Panc1 (cell line): ENCODE data around the gene ACACA. TPM values are rescaled to one million over a fixed set of nuclear protein-coding genes. Genes with fewer than 3 reads are reported as not detected.

ENCODE experiments used
- ATAC-seq: fragments of 200-7000 bp; cut with Tn5 transposase; 2 replicates; pipeline ENCODE4 v1.9.1; 2020; ENCODE audit warnings: mild to moderate bottlenecking, moderate library complexity
- BruUV-seq: library from RNA; stranded (reverse); fragments of 400-500 nt; replicated peaks from 2 replicates; lab custom pipeline; 2021; lab: Mats Ljungman, UMichigan
- CTCF ChIA-PET: fragments of 300-600 bp; sonication (Branson Sonifier 250); formaldehyde crosslinking; loops from one replicate; lab custom pipeline; 2022; ENCODE audit warnings: antibody characterized with exemption; lab: Charles Lee
- POLR2A ChIA-PET: fragments of 300-600 bp; sonication (Branson Sonifier 250); formaldehyde crosslinking; loops from one replicate; lab custom pipeline; 2022; ENCODE audit warnings: antibody characterized with exemption; lab: Charles Lee
- DNase-seq: peaks from one replicate; pipeline ENCODE4 v3.0.0-alpha.2; 2010; ENCODE audit warnings: low read depth, low spot score
- H3K27ac ChIP-seq: 2 replicates; pipeline ENCODE4 v1.5.1; 2011; ENCODE audit warnings: mild to moderate bottlenecking, low read length, inconsistent platforms
- H3K27me3 ChIP-seq: fragments of 200-500 bp; sonication (Bioruptor generic); 2 replicates; pipeline ENCODE4 v1.6.0; 2014; ENCODE audit warnings: low read length, inconsistent platforms; ENCODE audit not compliant: control insufficient read depth, insufficient read depth
- H3K36me3 ChIP-seq: fragments of 200-500 bp; sonication (Bioruptor generic); 2 replicates; pipeline ENCODE4 v1.5.1; 2014; ENCODE audit warnings: inconsistent platforms, mild to moderate bottlenecking, low read length, moderate library complexity; ENCODE audit not compliant: control insufficient read depth, insufficient read depth
- H3K4me1 ChIP-seq: 2 replicates; pipeline ENCODE4 v1.5.1; 2011; ENCODE audit warnings: inconsistent platforms, mild to moderate bottlenecking, low read length, moderate library complexity; ENCODE audit not compliant: control insufficient read depth, insufficient read depth
- H3K4me3 ChIP-seq, 2 experiments: 2 replicates each; pipeline ENCODE4 v1.5.1; 2011 to 2012; ENCODE audit warnings: low read depth in 2 of 2, low read length in 2 of 2, mild to moderate bottlenecking in 2 of 2, inconsistent platforms in 1 of 2, moderate library complexity in 1 of 2
- H3K9me3 ChIP-seq: fragments of 200-500 bp; sonication (Bioruptor generic); 2 replicates; pipeline ENCODE4 v1.5.1; 2014; ENCODE audit warnings: low read depth, mild to moderate bottlenecking, inconsistent platforms, low read length, moderate library complexity; ENCODE audit not compliant: control insufficient read depth, insufficient read depth
- POLR2AphosphoS5 ChIP-seq: IDR thresholded peaks from 2 replicates; pipeline ENCODE4 v1.6.1; 2012; ENCODE audit warnings: mild to moderate bottlenecking, low read depth, low read length, moderate library complexity
- SIN3A ChIP-seq: IDR thresholded peaks from 2 replicates; pipeline ENCODE4 v1.6.1; 2012; ENCODE audit warnings: low read depth, mild to moderate bottlenecking, low read length, moderate library complexity, borderline replicate concordance; ENCODE audit not compliant: insufficient read depth
- TCF7L2 ChIP-seq: IDR thresholded peaks from 2 replicates; pipeline ENCODE4 v1.6.1; 2011; ENCODE audit warnings: mild to moderate bottlenecking, low read depth, low read length, inconsistent platforms
- in situ Hi-C: cut with HindIII; loops from 2 replicates; pipeline ENCODE4 v1.10.0; 2016; ENCODE audit warnings: low sequenced_read_pairs, low pct_unique_long_range_greater_than_20kb
- intact Hi-C: fragments of 100-400 bp; cut with micrococcal nuclease; formaldehyde crosslinking; loops from one replicate; pipeline ENCODE4 v1.10.0; 2022; ENCODE audit not compliant: unreplicated experiment
- total RNA-seq: library from RNA; stranded (reverse); gene quantifications from one replicate; pipeline ENCODE4 v1.2.1, GENCODE V29; 2021; ENCODE audit not compliant: unreplicated experiment
- TF ChIP-seq, protein P1 (sequence below): fragments of 450-650 bp; IDR thresholded peaks from 2 replicates; pipeline ENCODE4 v1.5.1; 2017; ENCODE audit warnings: mild to moderate bottlenecking
- TF ChIP-seq, protein P2 (sequence below), 2 experiments: IDR thresholded peaks; 2 replicates each; pipeline ENCODE4 v1.6.1; 2011 to 2012; ENCODE audit warnings: low read depth in 2 of 2, control low read depth in 1 of 2, low read length in 1 of 2, mild to moderate bottlenecking in 1 of 2, moderate library complexity in 1 of 2; ENCODE audit not compliant: insufficient read depth in 1 of 2

ACACA gene
- total RNA-seq, 1 experiment from 2014 or later = 131 TPM

DNA sequence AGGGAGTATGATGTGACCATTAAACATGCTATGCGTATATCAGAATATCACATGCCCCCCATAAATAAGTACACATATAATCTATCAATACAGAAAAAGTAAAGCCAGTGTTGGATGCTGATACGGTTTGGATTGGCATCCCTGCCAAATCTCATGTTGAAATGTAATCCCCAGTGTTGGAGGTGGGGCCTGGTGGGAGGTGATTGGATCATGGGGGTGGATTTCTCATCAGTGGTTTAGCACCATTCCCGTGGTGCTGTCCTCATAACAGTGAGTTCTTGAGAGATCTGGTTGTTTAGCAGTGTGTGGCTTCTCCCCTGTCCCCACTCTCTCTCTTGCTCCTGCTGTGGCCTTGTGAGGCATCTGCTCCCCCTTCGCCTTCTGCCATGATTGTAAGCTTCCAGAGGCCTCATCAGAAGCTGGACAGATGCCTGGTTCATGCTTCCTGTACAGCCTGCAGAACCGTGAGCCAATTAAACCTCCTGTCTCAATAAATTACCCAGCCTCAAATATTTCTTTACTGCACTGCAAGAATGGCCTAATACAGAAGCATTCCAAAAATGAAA, 369.0 kb downstream of the ACACA start:
- TF ChIP-seq, protein P1, sequence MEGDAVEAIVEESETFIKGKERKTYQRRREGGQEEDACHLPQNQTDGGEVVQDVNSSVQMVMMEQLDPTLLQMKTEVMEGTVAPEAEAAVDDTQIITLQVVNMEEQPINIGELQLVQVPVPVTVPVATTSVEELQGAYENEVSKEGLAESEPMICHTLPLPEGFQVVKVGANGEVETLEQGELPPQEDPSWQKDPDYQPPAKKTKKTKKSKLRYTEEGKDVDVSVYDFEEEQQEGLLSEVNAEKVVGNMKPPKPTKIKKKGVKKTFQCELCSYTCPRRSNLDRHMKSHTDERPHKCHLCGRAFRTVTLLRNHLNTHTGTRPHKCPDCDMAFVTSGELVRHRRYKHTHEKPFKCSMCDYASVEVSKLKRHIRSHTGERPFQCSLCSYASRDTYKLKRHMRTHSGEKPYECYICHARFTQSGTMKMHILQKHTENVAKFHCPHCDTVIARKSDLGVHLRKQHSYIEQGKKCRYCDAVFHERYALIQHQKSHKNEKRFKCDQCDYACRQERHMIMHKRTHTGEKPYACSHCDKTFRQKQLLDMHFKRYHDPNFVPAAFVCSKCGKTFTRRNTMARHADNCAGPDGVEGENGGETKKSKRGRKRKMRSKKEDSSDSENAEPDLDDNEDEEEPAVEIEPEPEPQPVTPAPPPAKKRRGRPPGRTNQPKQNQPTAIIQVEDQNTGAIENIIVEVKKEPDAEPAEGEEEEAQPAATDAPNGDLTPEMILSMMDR = no peak
- no peak for TF ChIP-seq TCF7L2
- no peak for TF ChIP-seq POLR2AphosphoS5
- no peak for TF ChIP-seq SIN3A
- TF ChIP-seq, protein P2, sequence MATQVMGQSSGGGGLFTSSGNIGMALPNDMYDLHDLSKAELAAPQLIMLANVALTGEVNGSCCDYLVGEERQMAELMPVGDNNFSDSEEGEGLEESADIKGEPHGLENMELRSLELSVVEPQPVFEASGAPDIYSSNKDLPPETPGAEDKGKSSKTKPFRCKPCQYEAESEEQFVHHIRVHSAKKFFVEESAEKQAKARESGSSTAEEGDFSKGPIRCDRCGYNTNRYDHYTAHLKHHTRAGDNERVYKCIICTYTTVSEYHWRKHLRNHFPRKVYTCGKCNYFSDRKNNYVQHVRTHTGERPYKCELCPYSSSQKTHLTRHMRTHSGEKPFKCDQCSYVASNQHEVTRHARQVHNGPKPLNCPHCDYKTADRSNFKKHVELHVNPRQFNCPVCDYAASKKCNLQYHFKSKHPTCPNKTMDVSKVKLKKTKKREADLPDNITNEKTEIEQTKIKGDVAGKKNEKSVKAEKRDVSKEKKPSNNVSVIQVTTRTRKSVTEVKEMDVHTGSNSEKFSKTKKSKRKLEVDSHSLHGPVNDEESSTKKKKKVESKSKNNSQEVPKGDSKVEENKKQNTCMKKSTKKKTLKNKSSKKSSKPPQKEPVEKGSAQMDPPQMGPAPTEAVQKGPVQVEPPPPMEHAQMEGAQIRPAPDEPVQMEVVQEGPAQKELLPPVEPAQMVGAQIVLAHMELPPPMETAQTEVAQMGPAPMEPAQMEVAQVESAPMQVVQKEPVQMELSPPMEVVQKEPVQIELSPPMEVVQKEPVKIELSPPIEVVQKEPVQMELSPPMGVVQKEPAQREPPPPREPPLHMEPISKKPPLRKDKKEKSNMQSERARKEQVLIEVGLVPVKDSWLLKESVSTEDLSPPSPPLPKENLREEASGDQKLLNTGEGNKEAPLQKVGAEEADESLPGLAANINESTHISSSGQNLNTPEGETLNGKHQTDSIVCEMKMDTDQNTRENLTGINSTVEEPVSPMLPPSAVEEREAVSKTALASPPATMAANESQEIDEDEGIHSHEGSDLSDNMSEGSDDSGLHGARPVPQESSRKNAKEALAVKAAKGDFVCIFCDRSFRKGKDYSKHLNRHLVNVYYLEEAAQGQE (IDR thresholded peaks at IDR 0.05; ENCODE audit: insufficient read depth in 1 of 2, low read depth in 2 of 2, low read length in 1 of 2) = no peak
- Histone ChIP-seq H3K9me3 (no peaks in the 10 kb centered on the region), H3K27me3 (no peaks in the 10 kb centered on the region), H3K36me3 (peaks cover under 1% of the 10 kb centered on the region; the same call in 1 of the 2 replicates), H3K4me1 (no peaks in the 10 kb centered on the region), H3K27ac (no peak overlapping the region), H3K4me3 (no peak overlapping the region)
- intact Hi-C loops = no loop called here
- DNase-seq = no peak
- ChIA-PET CTCF (no interaction called here), POLR2A (no interaction called here)
- BruUV-seq = no TSS peak
- in situ Hi-C loops = no loop called here
- no peak for ATAC-seq

Other genes starting within 250 kb of the ACACA start
- gene C17orf78, start 30.9 kb downstream of the ACACA start, total RNA-seq = not detected
- gene TADA2A, start 50 bp upstream of the ACACA start, total RNA-seq = 11.4 TPM
- 23.1 TPM for gene DUSP14, start 83.1 kb upstream of the ACACA start, total RNA-seq
- gene SYNRG, start 202.6 kb upstream of the ACACA start, total RNA-seq = 30.8 TPM
- 16.5 TPM for gene DDX52, start 236.6 kb upstream of the ACACA start, total RNA-seq